GM21717 (cell line): Measurements from ENCODE around the gene S100Z.
"Not testable (repeated sequence)": the region's sequence is repeated elsewhere in the genome, so short reads cannot be mapped to it uniquely, and the experiment has no call there.

Experiments
- ATAC-seq: cut with Tn5 transposase; IDR thresholded peaks from one replicate; pipeline ENCODE4 v1.9.1; 2021; ENCODE audit warnings: mild to moderate bottlenecking, moderate library complexity; ENCODE audit not compliant: unreplicated experiment

The S100Z gene

GRCh38 chr5:76822105-76822731, 27.6 kb upstream of the S100Z start:
- not testable (repeated sequence) for ATAC-seq

- ATAC-seq: not testable (repeated sequence)
Observed at GRCh38 chr5:76826416-76826815, 23.4 kb upstream of the S100Z start.

- ATAC-seq: no peak
Observed at GRCh38 chr5:76831110-76831452, 18.7 kb upstream of the S100Z start.

- no peak for ATAC-seq
Observed at GRCh38 chr5:76836181-76836580, 13.6 kb upstream of the S100Z start.

- no peak for ATAC-seq
Observed at GRCh38 chr5:76836585-76836984, 13.2 kb upstream of the S100Z start.

GRCh38 chr5:76838481-76839261, 11.1 kb upstream of the S100Z start:
- no peak for ATAC-seq

- no peak for ATAC-seq
Observed at GRCh38 chr5:76841361-76841760, 8.5 kb upstream of the S100Z start.

GRCh38 chr5:76845890-76846289, 3.9 kb upstream of the S100Z start:
- ATAC-seq: no peak

- ATAC-seq: no peak
Observed at GRCh38 chr5:76850543-76851145, 830 bp downstream of the S100Z start.

GRCh38 chr5:76851728-76852369, 2.0 kb downstream of the S100Z start:
- ATAC-seq: no peak

GRCh38 chr5:76852772-76853171, 3.0 kb downstream of the S100Z start:
- ATAC-seq: no peak

- ATAC-seq: not testable (repeated sequence)
Observed at GRCh38 chr5:76853741-76854140, 3.9 kb downstream of the S100Z start.

GRCh38 chr5:76854644-76855043, 4.8 kb downstream of the S100Z start:
- ATAC-seq: no peak

GRCh38 chr5:76855501-76855900, 5.7 kb downstream of the S100Z start:
- not testable (repeated sequence) for ATAC-seq

GRCh38 chr5:76855961-76856360, 6.1 kb downstream of the S100Z start:
- no peak for ATAC-seq

- not testable (repeated sequence) for ATAC-seq
Observed at GRCh38 chr5:76856800-76857199, 7.0 kb downstream of the S100Z start.

- no peak for ATAC-seq
Observed at GRCh38 chr5:76859591-76860247, 9.9 kb downstream of the S100Z start.

GRCh38 chr5:76861612-76862011, 11.8 kb downstream of the S100Z start:
- ATAC-seq: no peak

GRCh38 chr5:76863001-76863400, 13.2 kb downstream of the S100Z start:
- no peak for ATAC-seq

GRCh38 chr5:76866503-76866902, 16.7 kb downstream of the S100Z start:
- ATAC-seq: no peak

GRCh38 chr5:76867038-76867437, 17.2 kb downstream of the S100Z start:
- ATAC-seq: no peak
